ENCODE data around the gene ODF2. TPM values are rescaled to one million over a fixed set of nuclear protein-coding genes. Genes with fewer than 3 reads are reported as not detected.
"Not testable (repeated sequence)": the region's sequence is repeated elsewhere in the genome, so short reads cannot be mapped to it uniquely, and the experiment has no call there.

ODF2 gene
- total RNA-seq, 2 donors from 2014 or later = 12.6 to 19.1 TPM

DNA sequence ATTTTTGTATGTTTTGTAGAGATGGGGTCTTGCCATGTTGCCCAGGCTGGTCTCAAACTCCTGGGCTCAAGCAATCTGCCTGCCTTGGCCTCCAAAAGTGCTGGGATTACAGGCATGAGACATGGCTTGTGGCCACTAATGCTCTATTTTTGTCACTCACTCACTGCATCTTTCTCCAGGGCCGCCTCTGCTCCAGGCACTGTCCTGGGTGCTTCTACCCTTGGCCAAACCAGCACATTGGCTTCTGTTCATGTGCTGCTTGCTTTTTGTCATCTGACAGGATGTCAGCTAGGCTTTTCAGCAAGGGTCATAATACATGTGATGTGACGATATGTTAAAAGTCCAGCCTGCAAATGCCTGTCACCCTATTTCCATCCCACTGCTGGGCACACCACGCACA lies 3.2 kb downstream of the ODF2 start:
- ATAC-seq (no peak), DNase-seq (no peak)
- intact Hi-C loops (cut with DNase I) = loop anchor here in 1 of 2 donors (5.0 kb wide), 1 partner anchor 93 kb away; the partner anchor contains the start of gene SPTAN1

DNA sequence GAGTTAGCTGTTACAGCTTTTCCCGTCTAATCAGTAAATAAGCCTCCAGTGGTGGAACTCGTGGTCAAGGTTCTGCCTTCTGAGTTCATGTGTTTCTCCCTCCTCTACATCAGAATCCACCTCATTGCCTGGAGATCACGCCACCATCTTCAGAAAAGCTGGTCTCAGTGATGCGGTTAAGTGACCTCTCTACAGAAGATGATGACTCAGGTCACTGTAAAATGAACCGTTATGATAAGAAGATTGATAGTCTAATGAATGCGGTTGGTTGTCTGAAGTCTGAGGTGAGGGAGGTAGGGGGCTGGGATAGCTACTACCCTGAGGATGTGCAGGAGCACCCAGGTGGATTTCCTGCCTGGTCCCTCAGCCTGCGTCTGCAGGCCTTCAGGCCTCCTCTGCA lies 13.3 kb downstream of the ODF2 start:
- ATAC-seq (no peak), DNase-seq (no peak)
- intact Hi-C loops (cut with DNase I) = no loop called here

DNA sequence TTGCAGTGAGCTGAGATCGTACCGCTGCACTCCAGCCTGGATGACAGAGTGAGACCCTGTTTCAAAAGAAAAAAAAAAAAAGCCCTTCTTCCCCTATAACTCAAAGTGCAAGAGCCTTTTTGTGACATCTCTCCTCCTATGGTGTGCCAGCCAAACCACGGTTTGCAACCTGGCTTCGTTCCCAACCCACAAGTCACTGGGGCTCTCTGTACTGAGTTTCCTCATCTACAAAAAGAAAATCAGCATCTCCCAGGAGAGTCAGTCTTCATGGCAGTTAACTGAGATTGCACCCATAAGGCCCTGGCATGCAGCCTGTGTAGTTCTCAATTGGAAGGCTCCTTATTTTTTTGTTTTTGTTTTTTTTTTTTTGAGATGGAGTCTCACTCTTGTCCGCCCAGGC lies 14.8 kb downstream of the ODF2 start:
- ATAC-seq = peak in 1 of 2 donors; percentile 86
- DNase-seq = no peak
- intact Hi-C loops (cut with DNase I) = no loop called here

DNA sequence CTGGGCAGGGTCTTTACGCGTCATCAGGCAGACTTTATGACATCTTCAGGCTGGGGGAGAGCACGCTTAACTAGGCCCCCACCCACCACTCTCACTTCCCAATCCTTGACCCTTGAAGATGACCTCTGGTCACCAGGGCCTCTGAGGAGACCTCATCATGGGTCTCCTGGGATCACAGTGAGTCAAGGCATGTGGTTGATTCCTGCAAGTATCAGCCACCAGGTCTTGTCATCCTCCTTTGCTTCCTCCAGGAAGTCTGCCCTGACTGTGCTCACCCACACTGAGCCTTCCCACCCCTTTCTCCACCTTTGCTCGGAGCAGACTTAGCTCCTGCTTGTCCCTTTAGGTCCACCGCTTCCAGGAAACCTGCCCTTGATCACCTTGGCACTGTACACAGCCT lies 17.3 kb downstream of the ODF2 start:
- no peak for DNase-seq
- no peak for ATAC-seq

DNA sequence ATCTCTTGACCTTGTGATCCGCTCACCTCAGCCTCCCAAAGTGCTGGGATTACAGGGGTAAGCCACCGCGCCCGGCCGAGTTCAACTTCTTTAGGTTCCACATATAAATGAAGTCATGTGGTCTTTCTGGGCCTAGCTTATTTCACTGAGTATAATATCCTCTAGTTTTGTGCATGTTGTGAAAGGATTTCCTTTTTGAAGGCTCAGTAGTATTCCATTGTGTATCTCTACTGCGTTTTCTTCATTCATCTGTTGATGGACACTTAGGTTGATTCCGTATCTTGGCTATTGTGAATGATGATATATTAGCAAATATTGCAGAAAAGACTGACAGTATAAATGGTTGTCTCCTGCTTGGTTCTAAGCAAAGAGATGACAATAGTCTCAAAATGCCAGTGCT lies 20.1 kb downstream of the ODF2 start:
- DNase-seq (no peak), ATAC-seq (no peak)
- intact Hi-C loops (cut with DNase I) = no loop called here

More for the DNA sequence above, 17.3 kb downstream of the ODF2 start:
- intact Hi-C loops (cut with DNase I) = no loop called here

DNA sequence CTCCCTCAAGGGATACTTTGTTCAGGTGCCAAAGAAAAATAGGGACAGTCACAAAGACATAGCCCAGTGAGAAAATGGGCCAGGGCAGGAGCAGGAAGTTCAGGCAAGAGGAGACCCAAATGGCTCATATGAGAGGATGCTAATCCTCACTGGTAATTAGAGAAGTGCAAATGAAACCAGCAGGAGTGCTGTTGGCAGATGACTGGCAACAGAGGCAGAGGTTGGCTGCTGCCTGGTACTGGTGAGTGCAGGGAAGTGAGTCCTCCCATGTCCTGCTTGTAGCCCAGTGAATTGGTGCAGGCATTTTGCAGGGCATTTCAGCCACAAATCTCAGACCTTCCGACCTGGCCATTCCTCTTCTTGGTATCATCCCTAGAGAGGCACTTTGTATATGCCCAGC lies 23.5 kb downstream of the ODF2 start:
- ATAC-seq = no peak
- intact Hi-C loops (cut with DNase I) = no loop called here

DNA sequence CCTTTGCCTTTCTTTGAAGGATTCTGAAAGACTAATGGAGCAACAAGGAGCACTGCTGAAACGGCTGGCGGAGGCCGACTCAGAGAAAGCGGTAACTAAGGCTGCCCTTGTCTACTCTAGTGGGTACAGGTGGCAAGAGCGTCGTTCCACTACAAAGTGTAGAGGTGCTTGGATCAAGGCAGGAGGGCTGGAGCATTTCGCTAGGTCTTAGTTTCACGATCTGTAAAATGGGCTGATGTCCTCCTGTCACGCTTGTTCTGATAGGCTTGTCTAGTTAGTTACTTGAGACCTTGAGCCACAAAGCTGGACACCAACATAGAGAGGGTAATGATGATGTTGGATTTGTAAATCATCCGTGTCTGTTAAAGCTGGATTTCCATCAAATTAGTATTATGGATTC lies 25.8 kb downstream of the ODF2 start:
- ATAC-seq (no peak), DNase-seq (no peak)
- intact Hi-C loops (cut with DNase I) = no loop called here

More for the DNA sequence above, 23.5 kb downstream of the ODF2 start:
- no peak for DNase-seq

DNA sequence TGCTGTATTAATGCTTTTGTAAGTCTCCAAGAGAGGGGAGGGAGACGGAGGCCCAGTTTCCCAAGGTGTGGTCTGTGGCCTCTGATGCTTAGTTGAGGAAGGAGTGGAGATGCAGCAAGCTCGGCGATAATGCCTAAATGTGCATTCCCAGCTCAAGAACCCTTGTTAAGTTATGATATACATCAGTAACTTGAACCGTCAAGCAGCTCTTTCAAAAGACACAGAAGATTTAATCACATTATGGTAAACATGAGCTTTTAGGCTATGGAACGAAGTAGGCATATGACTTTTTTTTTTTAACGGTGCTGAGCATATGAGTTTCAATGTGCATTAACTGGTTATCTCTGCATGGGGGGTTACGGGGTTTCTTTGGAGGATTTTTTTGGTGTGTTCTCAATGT lies 26.4 kb downstream of the ODF2 start:
- intact Hi-C loops (cut with DNase I) = no loop called here
- ATAC-seq (no peak), DNase-seq (no peak)

DNA sequence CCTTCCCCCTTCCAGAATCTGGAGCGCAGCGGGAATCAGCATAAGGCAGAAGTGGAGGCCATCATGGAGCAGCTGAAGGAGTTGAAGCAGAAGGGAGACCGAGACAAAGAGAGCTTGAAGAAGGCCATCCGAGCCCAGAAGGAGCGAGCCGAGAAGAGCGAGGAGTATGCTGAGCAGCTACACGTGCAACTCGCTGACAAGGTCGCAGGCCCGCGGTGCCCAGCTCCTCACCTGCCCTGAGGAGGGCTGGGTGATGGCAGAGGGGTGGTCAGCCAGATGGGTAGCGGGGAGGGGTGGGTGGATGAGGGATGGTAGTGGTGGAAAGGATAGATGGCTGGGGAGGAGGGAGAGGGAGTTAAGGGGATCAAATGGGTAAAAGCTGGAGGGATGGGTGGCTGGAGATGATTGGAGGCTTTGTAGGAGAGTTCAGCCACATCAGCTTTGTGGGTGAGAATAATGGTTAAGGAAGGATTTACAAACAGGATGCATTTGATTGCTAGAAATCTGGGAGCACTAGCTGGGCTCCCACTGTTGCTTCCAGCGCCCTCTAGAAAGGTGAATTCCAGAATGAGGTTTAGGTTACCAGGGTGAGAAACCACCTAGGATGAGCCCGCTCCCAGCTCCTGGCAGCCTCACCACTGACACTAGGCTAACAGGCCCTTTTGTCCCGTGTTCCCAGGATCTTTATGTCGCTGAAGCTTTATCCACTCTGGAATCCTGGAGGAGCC lies 29.0 kb downstream of the ODF2 start:
- ATAC-seq (no peak), DNase-seq (no peak)
- intact Hi-C loops (cut with DNase I) = no loop called here

DNA sequence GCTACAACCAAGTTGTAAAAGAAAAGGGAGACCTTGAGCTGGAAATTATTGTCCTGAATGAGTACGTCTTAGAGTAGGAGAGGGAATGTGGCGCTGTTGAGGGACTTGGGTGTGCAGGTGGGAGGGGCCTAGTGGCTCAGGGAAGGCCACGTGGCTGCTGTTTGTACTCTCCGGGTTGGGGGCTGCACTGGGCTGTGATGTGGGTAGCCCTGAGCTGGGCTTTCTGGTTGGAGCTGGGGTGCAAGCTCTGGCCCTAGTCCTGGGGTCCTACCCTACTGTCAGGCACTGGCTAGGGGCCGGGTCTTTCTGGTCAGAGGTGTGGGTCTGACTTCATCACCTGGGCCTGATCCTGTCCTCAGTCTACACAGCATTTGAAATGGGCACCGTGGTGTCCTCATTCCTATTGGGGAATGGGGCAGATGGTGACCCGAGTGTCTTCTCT lies 29.6 kb downstream of the ODF2 start:
- DNase-seq (no peak), ATAC-seq (no peak)
- intact Hi-C loops (cut with DNase I) = no loop called here

DNA sequence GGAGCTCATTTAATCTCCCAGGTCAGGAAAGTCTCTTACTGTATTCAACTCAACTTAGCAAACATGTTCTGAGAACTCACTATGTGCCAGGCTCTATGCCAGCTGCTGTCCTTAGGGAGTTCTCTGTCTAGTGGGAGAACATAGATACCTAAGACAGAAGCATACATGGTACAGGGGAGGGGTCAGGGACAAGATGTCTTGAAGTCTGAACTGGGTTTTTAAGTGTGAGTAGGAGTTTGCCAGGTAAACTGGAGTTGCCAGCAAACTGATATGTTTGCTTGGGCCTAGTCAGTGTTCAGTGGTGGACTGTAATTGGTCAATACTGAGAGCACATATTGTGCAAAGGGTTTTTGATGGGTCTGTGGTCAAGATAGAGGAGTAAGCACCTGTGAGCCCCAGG lies 30.4 kb downstream of the ODF2 start:
- DNase-seq (no peak), ATAC-seq (no peak)
- intact Hi-C loops (cut with DNase I) = no loop called here

DNA sequence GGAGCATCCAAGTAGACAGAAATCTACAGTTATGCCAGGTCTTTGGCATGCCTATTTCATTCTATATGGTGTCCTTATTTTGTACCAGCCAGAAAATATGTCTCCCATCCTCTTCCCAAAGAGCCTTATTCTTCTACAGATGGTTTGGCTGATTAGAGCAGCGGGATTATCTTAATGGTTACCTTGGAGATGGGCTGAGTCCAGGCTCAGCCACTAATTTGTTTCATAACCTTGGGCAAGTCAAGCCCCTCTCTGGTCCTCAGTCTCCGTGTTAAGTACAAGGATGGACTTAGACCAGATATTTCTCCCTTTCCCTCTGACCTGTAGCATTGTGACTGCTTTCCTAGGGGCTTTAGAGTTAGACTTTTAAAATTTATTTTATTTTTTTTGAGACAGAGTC lies 37.6 kb downstream of the ODF2 start:
- intact Hi-C loops (cut with DNase I) = no loop called here
- no peak for ATAC-seq
- no peak for DNase-seq

DNA sequence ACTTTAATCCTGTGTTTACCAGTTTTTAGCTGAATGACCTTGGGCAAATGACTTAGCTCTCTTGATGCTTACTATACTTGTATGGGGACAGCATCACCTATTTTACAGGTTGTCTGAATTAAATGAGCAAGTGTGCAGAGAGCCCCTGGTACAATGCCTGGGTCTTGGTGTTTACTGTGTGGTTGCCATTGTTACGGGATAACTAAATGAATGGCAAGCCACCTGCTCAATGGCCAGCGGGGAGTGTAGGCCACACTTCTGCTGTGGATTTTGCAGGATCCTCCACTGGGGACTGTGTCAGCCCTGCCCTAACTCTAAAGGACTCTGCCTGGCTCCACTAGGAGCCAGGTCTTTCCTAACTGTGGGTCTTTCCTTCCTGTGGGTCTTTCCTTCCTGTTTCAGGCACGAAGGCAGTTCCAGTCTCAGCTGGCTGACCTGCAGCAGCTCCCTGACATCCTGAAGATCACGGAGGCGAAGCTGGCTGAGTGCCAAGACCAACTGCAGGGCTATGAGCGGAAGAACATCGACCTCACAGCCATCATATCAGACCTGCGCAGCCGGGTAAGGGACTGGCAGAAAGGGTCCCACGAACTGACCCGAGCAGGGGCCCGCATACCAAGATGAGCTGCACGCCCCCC lies 38.4 kb downstream of the ODF2 start:
- DNase-seq = peak; percentile 89
- ATAC-seq = peak; percentile 53 to 68
- intact Hi-C loops (cut with DNase I) = no loop called here

DNA sequence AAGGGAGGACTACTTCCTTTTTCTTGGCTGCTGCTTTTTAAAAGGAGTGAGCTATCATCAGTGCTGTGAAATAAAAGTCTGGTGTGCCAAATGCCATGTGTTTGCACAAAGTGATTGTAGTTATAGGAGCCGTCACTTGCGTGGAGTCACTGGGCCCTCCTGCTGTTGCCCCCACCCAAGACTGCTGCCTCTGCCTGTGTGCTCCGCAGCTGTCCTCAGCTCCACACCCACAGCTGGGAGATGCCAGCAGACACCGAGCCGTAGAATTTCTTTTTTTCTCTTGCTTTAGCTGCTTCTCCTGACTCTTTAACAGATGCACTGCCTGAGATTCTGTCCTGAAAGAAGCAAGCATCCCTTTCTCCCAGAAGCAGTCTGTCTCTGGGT lies 38.9 kb downstream of the ODF2 start:
- ATAC-seq (peak; percentile 15 to 39), DNase-seq (no peak)
- intact Hi-C loops (cut with DNase I) = no loop called here

DNA sequence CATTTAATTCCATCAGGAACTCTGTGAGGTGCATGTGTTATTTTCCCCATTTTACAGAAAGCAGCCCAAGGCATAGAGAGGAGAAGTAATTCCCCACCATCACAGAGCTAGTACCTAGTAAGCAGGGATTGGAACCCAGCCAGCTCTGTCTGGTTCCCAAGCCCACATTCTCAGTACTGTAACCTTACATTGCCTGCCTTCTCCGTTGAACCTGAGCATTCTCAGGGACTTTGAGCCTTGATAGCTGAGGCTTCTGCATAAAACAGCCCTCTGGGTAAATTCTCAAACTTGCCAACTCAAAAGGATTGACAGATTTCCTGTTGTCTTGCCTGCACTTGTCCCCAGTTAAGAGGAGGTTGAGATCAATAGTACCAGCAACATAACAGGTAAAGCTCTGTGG lies 39.5 kb downstream of the ODF2 start:
- ATAC-seq (no peak), DNase-seq (no peak)
- intact Hi-C loops (cut with DNase I) = no loop called here

DNA sequence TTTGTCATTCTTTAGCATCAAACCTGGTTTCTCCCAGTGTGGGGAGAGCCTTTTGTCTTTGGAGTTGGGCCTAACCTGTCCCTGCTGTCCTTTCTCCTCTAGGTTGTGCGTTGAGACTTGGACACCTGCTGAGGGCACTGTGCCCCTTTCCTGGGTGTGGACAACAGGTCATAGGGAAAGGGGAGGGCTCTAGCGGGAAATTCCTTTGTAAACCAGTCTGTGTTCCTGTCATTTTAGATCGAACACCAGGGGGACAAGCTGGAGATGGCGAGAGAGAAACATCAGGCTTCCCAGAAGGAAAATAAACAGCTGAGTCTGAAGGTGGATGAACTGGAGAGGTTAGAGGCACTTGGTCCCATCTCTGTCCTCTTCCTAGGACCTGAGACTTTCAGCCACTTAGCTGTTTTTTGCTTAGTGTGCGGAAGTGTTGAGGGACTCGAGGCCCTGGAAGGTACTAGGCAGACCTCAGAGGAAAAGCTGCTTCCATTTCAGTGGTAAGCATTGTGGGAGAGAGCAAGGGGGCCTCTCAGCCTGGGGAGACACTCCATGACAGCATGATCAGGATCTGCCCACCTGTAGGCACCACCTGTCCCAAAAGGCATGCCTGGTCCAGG lies 40.1 kb downstream of the ODF2 start:
- intact Hi-C loops (cut with DNase I) = no loop called here
- no peak for DNase-seq
- no peak for ATAC-seq

DNA sequence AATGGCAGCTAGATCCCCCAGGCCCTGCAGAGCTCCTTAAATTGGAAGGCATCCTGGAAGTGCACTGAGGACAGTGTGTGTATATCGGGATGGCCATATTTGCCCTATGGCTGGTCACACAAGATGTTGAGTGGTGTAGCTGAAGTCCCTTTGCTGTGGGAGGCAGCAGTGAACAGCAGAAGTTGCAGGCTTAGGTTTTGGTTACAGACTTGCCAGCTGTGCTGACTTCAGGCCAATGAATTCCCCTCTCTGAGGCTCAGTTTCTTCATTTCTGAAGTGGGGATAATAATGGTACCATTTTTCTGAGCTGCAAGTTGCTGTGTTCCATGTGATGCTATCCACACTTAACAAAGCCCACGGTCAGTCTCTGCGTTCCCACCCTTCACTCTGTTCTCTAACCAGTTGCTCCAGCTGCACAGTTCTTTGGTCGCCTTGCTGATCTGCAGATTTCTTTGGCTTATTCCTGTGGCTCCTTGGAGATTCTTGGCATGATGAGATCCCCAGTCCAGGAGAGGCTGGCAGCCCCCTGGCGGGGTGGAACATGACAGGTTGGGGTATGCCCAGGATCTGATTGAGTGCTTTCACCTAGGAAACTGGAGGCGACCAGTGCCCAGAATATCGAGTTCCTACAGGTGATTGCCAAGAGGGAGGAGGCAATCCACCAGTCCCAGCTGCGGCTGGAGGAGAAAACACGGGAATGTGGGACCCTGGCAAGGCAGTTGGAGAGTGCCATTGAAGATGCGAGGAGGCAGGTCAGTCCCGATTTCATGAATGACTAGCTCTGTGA lies 42.2 kb downstream of the ODF2 start:
- DNase-seq (no peak), ATAC-seq (no peak)
- intact Hi-C loops (cut with DNase I) = no loop called here

DNA sequence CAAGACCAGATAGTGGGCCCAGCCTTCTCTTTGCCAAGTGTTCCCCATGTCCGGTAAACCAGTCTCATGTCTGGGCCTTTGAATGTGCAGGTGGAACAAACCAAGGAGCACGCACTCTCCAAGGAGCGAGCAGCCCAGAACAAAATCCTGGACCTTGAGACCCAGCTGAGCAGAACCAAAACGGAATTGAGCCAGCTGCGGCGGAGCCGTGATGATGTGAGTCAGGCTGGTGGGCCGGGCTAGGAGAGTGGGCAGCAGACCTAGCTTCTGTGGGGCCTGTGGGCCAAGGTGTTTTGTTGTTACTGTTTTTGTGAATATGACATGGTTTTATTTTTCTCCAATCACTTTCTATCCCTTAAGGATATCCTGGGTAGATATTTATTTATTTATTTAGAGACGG lies 43.1 kb downstream of the ODF2 start:
- no peak for ATAC-seq
- no peak for DNase-seq
- intact Hi-C loops (cut with DNase I) = no loop called here

DNA sequence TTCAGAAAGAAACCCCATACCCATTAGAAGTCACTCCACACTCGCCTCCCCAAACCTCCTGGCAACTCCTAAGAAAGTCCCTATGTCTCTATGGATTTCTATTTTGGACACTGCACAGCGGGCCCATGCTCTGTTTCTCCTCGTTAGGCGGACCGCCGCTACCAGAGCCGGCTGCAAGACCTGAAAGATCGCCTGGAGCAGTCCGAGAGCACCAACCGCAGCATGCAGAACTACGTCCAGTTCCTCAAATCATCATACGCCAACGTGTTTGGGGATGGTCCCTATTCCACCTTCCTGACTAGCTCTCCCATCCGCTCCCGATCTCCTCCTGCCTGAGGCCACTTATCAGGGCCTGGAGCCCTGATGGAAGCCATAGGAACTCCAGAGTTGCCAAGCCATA lies 44.1 kb downstream of the ODF2 start:
- ATAC-seq = no peak
- intact Hi-C loops (cut with DNase I) = no loop called here
- no peak for DNase-seq

DNA sequence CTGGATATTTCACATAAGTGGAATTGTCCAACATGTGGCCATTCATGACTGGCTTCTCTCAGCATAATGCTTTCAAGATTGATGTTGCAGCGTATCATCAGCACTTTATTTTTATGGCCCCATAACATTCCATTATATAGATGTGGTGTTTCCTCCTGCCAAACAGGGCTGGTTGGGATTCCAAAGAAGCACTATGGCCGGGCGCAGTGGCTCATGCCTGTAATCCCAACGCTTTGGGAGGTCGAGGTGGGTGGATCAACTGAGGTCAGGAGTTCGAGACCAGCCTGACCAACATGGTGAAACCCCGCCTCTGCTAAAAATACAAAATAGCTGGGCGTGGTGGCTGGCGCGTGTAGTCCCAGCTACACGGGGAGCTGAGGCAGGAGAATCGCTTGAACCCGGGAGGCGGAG lies 47.6 kb downstream of the ODF2 start:
- ATAC-seq; intact Hi-C loops (cut with DNase I); DNase-seq: not testable (repeated sequence)

Data from left cardiac atrium (tissue), 4 donors.